GM19395 (cell line): Measurements from ENCODE around the gene TMEM256.
A peak's percentile ranks its signal among the peaks of the same experiment; 100 is the strongest.

Source experiments
- ATAC-seq: cut with Tn5 transposase; IDR thresholded peaks from one replicate; pipeline ENCODE4 v1.9.1; 2021; ENCODE audit warnings: mild to moderate bottlenecking, moderate library complexity; ENCODE audit not compliant: unreplicated experiment

Gene TMEM256

GRCh38 chr17:7408863-7409262 lies 5.0 kb upstream of the TMEM256 start:
- no peak for ATAC-seq

GRCh38 chr17:7408252-7408727 lies 4.4 kb upstream of the TMEM256 start:
- ATAC-seq: no peak

- ATAC-seq: no peak
Observed at GRCh38 chr17:7407485-7408251, 3.8 kb upstream of the TMEM256 start, which contains the start of gene NLGN2. Gene NLGN2, plus strand, starts transcription at chr17:7407845. Its CDS starts 411 bp downstream, at chr17:7408256.

GRCh38 chr17:7407082-7407481 lies 3.2 kb upstream of the TMEM256 start:
- no peak for ATAC-seq

- no peak for ATAC-seq
Observed at GRCh38 chr17:7406235-7406825, 2.4 kb upstream of the TMEM256 start.

- ATAC-seq: no peak
Observed at GRCh38 chr17:7405350-7406234, 1.7 kb upstream of the TMEM256 start.

GRCh38 chr17:7404737-7405349 lies 946 bp upstream of the TMEM256 start:
- ATAC-seq: no peak

GRCh38 chr17:7403727-7403976 lies 245 bp downstream of the TMEM256 start:
- ATAC-seq: peak; percentile 28

GRCh38 chr17:7403043-7403726 lies 712 bp downstream of the TMEM256 start:
- ATAC-seq: no peak

GRCh38 chr17:7398612-7399011 lies 5.3 kb downstream of the TMEM256 start:
- ATAC-seq: no peak

- ATAC-seq: no peak
Observed at GRCh38 chr17:7396147-7396546, 7.8 kb downstream of the TMEM256 start.

- no peak for ATAC-seq
Observed at GRCh38 chr17:7394452-7395191, 9.3 kb downstream of the TMEM256 start, which contains the start of gene PLSCR3. Gene PLSCR3, minus strand, starts transcription at chr17:7394525. Its CDS starts 415 bp downstream, at chr17:7394110.

GRCh38 chr17:7393613-7394451 lies 10.1 kb downstream of the TMEM256 start:
- no peak for ATAC-seq

GRCh38 chr17:7392696-7393612 lies 10.9 kb downstream of the TMEM256 start:
- ATAC-seq: no peak

GRCh38 chr17:7391307-7391706 lies 12.6 kb downstream of the TMEM256 start:
- ATAC-seq: no peak

GRCh38 chr17:7389924-7390910 lies 13.7 kb downstream of the TMEM256 start:
- ATAC-seq: no peak

GRCh38 chr17:7388856-7389255 lies 15.0 kb downstream of the TMEM256 start:
- ATAC-seq: no peak
